HEK293 (cell line): ENCODE results near the gene MTMR4.

ENCODE experiments used
- CTCF ChIA-PET: fragments of 350-600 bp; formaldehyde crosslinking; extraction: SDS; loops from one replicate; lab custom pipeline; 2021; ENCODE audit warnings: antibody characterized with exemption; lab: Yijun Ruan, JAX
- POLR2A ChIA-PET: fragments of 300-600 bp; formaldehyde crosslinking; extraction: SDS; loops from one replicate; lab custom pipeline; 2020; ENCODE audit warnings: antibody characterized with exemption, inconsistent platforms; lab: Yijun Ruan, JAX
- H3K27ac ChIP-seq: fragments of 200-500 bp; sonication (Bioruptor generic); 2 replicates; pipeline ENCODE4 v1.5.1; 2014; ENCODE audit warnings: low read depth, low read length, control low read depth, inconsistent platforms; ENCODE audit errors: extremely low read depth
- H3K36me3 ChIP-seq, 2 experiments: fragments of 200-500 bp in 1 of 2; sonication (Bioruptor generic) in 1 of 2; 1 replicate in 1 of 2; 2 replicates in 1 of 2; pipeline ENCODE4 v1.5.1; 2014 to 2017; ENCODE audit warnings: inconsistent platforms in 2 of 2, low read length in 2 of 2; ENCODE audit not compliant: control insufficient read depth in 2 of 2, insufficient read depth in 1 of 2
- H3K4me1 ChIP-seq: fragments of 200-500 bp; sonication (Bioruptor generic); 2 replicates; pipeline ENCODE4 v1.5.1; 2014; ENCODE audit warnings: mild to moderate bottlenecking, low read length, inconsistent platforms; ENCODE audit not compliant: control insufficient read depth, insufficient read depth
- H3K4me3 ChIP-seq: 2 replicates; pipeline ENCODE4 v1.5.1; 2011; ENCODE audit warnings: low read depth, mild to moderate bottlenecking, control low read depth, low read length, moderate library complexity
- H3K9me3 ChIP-seq: fragments of 200-500 bp; sonication (Bioruptor generic); 2 replicates; pipeline ENCODE4 v1.5.1; 2014; ENCODE audit warnings: low read depth, low read length, inconsistent platforms; ENCODE audit not compliant: control insufficient read depth, insufficient read depth
- EGR2 ChIP-seq: fragments of 450-650 bp; formaldehyde crosslinking; IDR thresholded peaks from 2 replicates; pipeline ENCODE4 v1.5.1; 2016; ENCODE audit warnings: low read depth, missing biosample characterization, missing genetic modification characterization
- GLIS1 ChIP-seq: fragments of 450-650 bp; formaldehyde crosslinking; IDR thresholded peaks from 2 replicates; pipeline ENCODE4 v1.5.1; 2016; ENCODE audit warnings: missing biosample characterization, missing genetic modification characterization
- YY1 ChIP-seq: fragments of 450-650 bp; formaldehyde crosslinking; IDR thresholded peaks from 2 replicates; pipeline ENCODE4 v1.5.1; 2018; ENCODE audit warnings: missing biosample characterization, missing genetic modification characterization
- ZBTB20 ChIP-seq: fragments of 450-650 bp; formaldehyde crosslinking; IDR thresholded peaks from 2 replicates; pipeline ENCODE4 v1.5.1; 2016; ENCODE audit warnings: missing biosample characterization, missing genetic modification characterization
- ZBTB8A ChIP-seq: fragments of 450-650 bp; formaldehyde crosslinking; IDR thresholded peaks from 2 replicates; pipeline ENCODE4 v1.5.1; 2016; ENCODE audit warnings: missing biosample characterization, missing genetic modification characterization
- ZFP41 ChIP-seq: fragments of 450-650 bp; formaldehyde crosslinking; IDR thresholded peaks from 2 replicates; pipeline ENCODE4 v1.5.1; 2016; ENCODE audit warnings: missing biosample characterization, missing genetic modification characterization, borderline replicate concordance
- ZNF146 ChIP-seq: fragments of 450-650 bp; formaldehyde crosslinking; IDR thresholded peaks from 2 replicates; pipeline ENCODE4 v1.5.1; 2016; ENCODE audit warnings: missing biosample characterization, missing genetic modification characterization
- ZNF169 ChIP-seq: fragments of 450-650 bp; formaldehyde crosslinking; IDR thresholded peaks from 2 replicates; pipeline ENCODE4 v1.5.1; 2016; ENCODE audit warnings: missing biosample characterization, missing genetic modification characterization
- ZNF23 ChIP-seq: fragments of 450-650 bp; formaldehyde crosslinking; IDR thresholded peaks from 2 replicates; pipeline ENCODE4 v1.5.1; 2016; ENCODE audit warnings: missing biosample characterization, missing genetic modification characterization, borderline replicate concordance
- ZNF239 ChIP-seq: fragments of 450-650 bp; formaldehyde crosslinking; IDR thresholded peaks from 2 replicates; pipeline ENCODE4 v1.5.1; 2016; ENCODE audit warnings: missing biosample characterization, missing genetic modification characterization
- ZNF394 ChIP-seq: fragments of 450-650 bp; formaldehyde crosslinking; IDR thresholded peaks from 2 replicates; pipeline ENCODE4 v1.5.1; 2016; ENCODE audit warnings: missing biosample characterization, missing genetic modification characterization, mild to moderate bottlenecking, moderate library complexity, borderline replicate concordance
- ZNF514 ChIP-seq: fragments of 450-650 bp; formaldehyde crosslinking; IDR thresholded peaks from 2 replicates; pipeline ENCODE4 v1.5.1; 2016; ENCODE audit warnings: missing biosample characterization, missing genetic modification characterization
- ZNF521 ChIP-seq: fragments of 450-650 bp; formaldehyde crosslinking; IDR thresholded peaks from 2 replicates; pipeline ENCODE4 v1.5.1; 2017; ENCODE audit warnings: missing biosample characterization, mild to moderate bottlenecking, missing genetic modification characterization
- ZNF571 ChIP-seq: fragments of 450-650 bp; formaldehyde crosslinking; IDR thresholded peaks from 2 replicates; pipeline ENCODE4 v1.5.0; 2017; ENCODE audit warnings: missing biosample characterization, missing genetic modification characterization
- ZNF701 ChIP-seq: fragments of 450-650 bp; formaldehyde crosslinking; IDR thresholded peaks from 2 replicates; pipeline ENCODE4 v1.5.1; 2016; ENCODE audit warnings: missing biosample characterization, missing genetic modification characterization
- ZNF707 ChIP-seq: fragments of 450-650 bp; formaldehyde crosslinking; IDR thresholded peaks from 2 replicates; pipeline ENCODE4 v1.5.1; 2016; ENCODE audit warnings: missing biosample characterization, missing genetic modification characterization
- ZNF747 ChIP-seq: fragments of 450-650 bp; formaldehyde crosslinking; IDR thresholded peaks from 2 replicates; pipeline ENCODE4 v1.5.1; 2016; ENCODE audit warnings: missing biosample characterization, missing genetic modification characterization
- ZNF768 ChIP-seq: fragments of 450-650 bp; formaldehyde crosslinking; IDR thresholded peaks from 2 replicates; pipeline ENCODE4 v1.5.1; 2018; ENCODE audit warnings: missing biosample characterization, mild to moderate bottlenecking, missing genetic modification characterization
- ZNF785 ChIP-seq: fragments of 450-650 bp; formaldehyde crosslinking; IDR thresholded peaks from 2 replicates; pipeline ENCODE4 v1.5.1; 2016; ENCODE audit warnings: missing biosample characterization, missing genetic modification characterization
- ZSCAN30 ChIP-seq: fragments of 450-650 bp; IDR thresholded peaks from 2 replicates; pipeline ENCODE4 v1.5.1; 2018; ENCODE audit warnings: missing biosample characterization, mild to moderate bottlenecking, missing genetic modification characterization, moderate library complexity
- ZXDB ChIP-seq: fragments of 450-650 bp; formaldehyde crosslinking; IDR thresholded peaks from 2 replicates; pipeline ENCODE4 v1.5.1; 2016; ENCODE audit warnings: missing biosample characterization, missing genetic modification characterization
- TF ChIP-seq, protein P1 (sequence below): fragments of 450-650 bp; IDR thresholded peaks from 2 replicates; pipeline ENCODE4 v1.5.1; 2018; ENCODE audit warnings: missing biosample characterization, missing genetic modification characterization
- TF ChIP-seq, protein P2 (sequence below): fragments of 450-650 bp; formaldehyde crosslinking; IDR thresholded peaks from 2 replicates; pipeline ENCODE4 v1.5.1; 2017; ENCODE audit warnings: missing biosample characterization, missing genetic modification characterization
- TF ChIP-seq, protein P3 (sequence below): fragments of 450-650 bp; formaldehyde crosslinking; IDR thresholded peaks from 2 replicates; pipeline ENCODE4; 2016; ENCODE audit warnings: missing biosample characterization, missing genetic modification characterization

Gene MTMR4

GRCh38 chr17:58508341-58509067 lies 5.9 kb downstream of the MTMR4 start (continued):
- no peak for TF ChIP-seq ZSCAN30 (tag by site-specific recombination)
- TF ChIP-seq ZNF521 = no peak
- TF ChIP-seq, protein P1, sequence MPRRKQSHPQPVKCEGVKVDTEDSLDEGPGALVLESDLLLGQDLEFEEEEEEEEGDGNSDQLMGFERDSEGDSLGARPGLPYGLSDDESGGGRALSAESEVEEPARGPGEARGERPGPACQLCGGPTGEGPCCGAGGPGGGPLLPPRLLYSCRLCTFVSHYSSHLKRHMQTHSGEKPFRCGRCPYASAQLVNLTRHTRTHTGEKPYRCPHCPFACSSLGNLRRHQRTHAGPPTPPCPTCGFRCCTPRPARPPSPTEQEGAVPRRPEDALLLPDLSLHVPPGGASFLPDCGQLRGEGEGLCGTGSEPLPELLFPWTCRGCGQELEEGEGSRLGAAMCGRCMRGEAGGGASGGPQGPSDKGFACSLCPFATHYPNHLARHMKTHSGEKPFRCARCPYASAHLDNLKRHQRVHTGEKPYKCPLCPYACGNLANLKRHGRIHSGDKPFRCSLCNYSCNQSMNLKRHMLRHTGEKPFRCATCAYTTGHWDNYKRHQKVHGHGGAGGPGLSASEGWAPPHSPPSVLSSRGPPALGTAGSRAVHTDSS (tag by site-specific recombination) = no peak
- no peak for TF ChIP-seq ZXDB (tag by site-specific recombination)
- no peak for TF ChIP-seq ZNF747 (tag by site-specific recombination)
- TF ChIP-seq, protein P2, sequence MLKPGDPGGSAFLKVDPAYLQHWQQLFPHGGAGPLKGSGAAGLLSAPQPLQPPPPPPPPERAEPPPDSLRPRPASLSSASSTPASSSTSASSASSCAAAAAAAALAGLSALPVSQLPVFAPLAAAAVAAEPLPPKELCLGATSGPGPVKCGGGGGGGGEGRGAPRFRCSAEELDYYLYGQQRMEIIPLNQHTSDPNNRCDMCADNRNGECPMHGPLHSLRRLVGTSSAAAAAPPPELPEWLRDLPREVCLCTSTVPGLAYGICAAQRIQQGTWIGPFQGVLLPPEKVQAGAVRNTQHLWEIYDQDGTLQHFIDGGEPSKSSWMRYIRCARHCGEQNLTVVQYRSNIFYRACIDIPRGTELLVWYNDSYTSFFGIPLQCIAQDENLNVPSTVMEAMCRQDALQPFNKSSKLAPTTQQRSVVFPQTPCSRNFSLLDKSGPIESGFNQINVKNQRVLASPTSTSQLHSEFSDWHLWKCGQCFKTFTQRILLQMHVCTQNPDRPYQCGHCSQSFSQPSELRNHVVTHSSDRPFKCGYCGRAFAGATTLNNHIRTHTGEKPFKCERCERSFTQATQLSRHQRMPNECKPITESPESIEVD (tag by site-specific recombination) = no peak
- TF ChIP-seq, all 188 proteins: peak for 0

DNA sequence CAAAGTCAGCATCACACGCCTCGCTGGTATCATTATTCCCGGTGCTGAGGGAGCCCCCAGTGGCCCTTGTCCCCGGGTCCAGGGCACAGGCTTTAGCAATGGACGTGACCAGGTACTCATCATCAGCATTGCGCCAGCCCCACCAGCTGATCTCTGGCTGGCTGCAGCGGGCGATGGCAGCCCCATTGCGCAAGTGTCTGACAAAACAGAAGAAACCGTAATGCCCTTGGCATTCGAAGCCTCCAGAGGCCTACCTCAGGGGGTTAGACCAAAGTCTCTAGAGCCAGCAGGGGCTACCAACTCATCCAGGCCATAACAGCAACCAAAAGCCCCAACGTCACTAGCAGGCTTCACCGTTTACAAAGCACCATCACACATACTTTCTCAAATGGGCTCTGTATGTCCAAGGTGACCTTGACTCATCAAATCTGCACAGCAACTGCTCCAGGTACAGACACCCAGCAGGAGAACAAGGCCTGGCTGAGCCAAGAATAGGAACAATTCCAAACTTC lies 7.3 kb downstream of the MTMR4 start:
- 0 out of 2 replicates have a peak, but pooled peaks have one; percentile 2 for TF ChIP-seq GLIS1 (tag by site-specific recombination)
- TF ChIP-seq, protein P3, sequence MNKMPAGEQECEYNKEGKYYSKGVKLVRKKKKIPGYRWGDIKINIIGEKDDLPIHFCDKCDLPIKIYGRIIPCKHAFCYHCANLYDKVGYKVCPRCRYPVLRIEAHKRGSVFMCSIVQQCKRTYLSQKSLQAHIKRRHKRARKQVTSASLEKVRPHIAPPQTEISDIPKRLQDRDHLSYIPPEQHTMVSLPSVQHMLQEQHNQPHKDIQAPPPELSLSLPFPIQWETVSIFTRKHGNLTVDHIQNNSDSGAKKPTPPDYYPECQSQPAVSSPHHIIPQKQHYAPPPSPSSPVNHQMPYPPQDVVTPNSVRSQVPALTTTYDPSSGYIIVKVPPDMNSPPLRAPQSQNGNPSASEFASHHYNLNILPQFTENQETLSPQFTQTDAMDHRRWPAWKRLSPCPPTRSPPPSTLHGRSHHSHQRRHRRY (tag by site-specific recombination) = no peak
- no peak for TF ChIP-seq ZNF701 (tag by site-specific recombination)
- Histone ChIP-seq H3K9me3 (no peaks in the 10 kb centered on the region), H3K4me1 (no peaks in the 10 kb centered on the region), H3K27ac (no peak overlapping the region), H3K36me3 (peaks cover 80 to 100% of the 10 kb centered on the region in 2 experiments), H3K4me3 (no peak overlapping the region)
- ChIA-PET POLR2A (no interaction called here), CTCF (no interaction called here)

DNA sequence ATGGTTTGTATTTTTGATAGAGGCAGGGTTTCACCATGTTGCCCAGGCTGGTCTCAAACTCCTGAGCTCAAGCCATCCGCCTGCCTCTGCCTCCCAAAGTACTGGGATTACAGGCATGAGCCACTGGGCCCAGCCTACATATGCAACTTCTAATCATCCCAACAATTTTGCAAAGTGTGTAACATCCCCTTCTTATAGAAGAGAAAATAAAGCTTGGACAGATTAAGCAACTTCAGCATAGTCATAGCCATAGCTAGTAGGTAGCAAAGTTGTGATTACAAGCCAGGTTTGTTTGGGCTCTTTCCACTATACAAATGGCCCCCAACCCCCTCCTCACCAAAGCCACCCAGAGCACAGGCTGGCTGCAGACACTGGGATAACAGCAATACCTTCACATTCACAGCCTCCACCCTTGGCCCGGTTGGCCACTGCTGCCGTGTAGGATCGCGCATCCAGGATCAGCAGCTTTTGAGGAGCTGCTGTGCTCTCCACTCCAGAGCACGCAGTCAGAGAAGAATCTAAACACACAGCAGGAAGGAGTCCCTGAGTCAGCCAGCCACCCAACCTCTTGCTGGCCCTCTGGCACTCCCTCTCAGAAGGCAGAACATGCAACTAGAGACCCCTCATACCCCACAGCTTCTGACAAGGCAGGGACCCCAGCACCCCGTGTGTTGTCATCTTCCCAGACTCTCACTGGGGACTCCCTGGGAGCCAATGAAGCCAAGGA lies 7.9 kb downstream of the MTMR4 start:
- Histone ChIP-seq H3K4me3 (no peak overlapping the region), H3K4me1 (no peaks in the 10 kb centered on the region), H3K27ac (no peak overlapping the region), H3K36me3 (peaks cover 80 to 100% of the 10 kb centered on the region in 2 experiments), H3K9me3 (no peaks in the 10 kb centered on the region)
- TF ChIP-seq ZNF707 (tag by site-specific recombination) (no peak), ZNF521 (no peak), ZNF239 (tag by site-specific recombination) (no peak), ZNF169 (no peak), ZNF146 (tag by site-specific recombination) (no peak), ZFP41 (tag by site-specific recombination) (no peak), ZNF785 (tag by site-specific recombination) (no peak), ZNF23 (no peak), ZNF394 (tag by site-specific recombination) (no peak), ZNF768 (tag by site-specific recombination) (no peak), ZNF571 (tag by site-specific recombination) (no peak), GLIS1 (tag by site-specific recombination) (no peak), ZBTB20 (tag by site-specific recombination) (no peak), EGR2 (tag by site-specific recombination) (no peak), ZBTB8A (tag by site-specific recombination) (no peak), ZNF514 (tag by site-specific recombination) (no peak), YY1 (no peak), ZNF701 (tag by site-specific recombination) (no peak)
- TF ChIP-seq, protein P3 (tag by site-specific recombination) = no peak
- TF ChIP-seq, protein P1 (tag by site-specific recombination) = no peak
- CTCF ChIA-PET = no interaction called here
- POLR2A ChIA-PET = interaction anchor here (1.3 kb wide), 1 partner anchor 8 kb away, joined by 6 read pairs; the partner anchor contains the start of gene MTMR4
